Measurements from ENCODE around the gene GPR17. TPM values are rescaled to one million over a fixed set of nuclear protein-coding genes. Genes with fewer than 3 reads are reported as not detected.

The GPR17 gene
- total RNA-seq, 1 donor from 2014 or later = 0.18 TPM

GRCh38 chr2:127665267-127665893 lies 19.4 kb downstream of the GPR17 start:
- FAIRE-seq (peak; percentile 13), DNase-seq (ENCODE audit: low read depth) (no peak)
- peaks cover 9% of the 10 kb centered on the region for H3K27me3 Mint-ChIP-seq (ENCODE audit: low read depth, unreplicated experiment)
- no peak overlapping the region for H3K9ac ChIP-seq (ENCODE audit: low read length)
- no peak overlapping the region for H3K4me3 Mint-ChIP-seq (ENCODE audit: unreplicated experiment)
- H3K9me3 Mint-ChIP-seq (ENCODE audit: unreplicated experiment) = no peaks in the 10 kb centered on the region
- H3K79me2 ChIP-seq (ENCODE audit: insufficient read depth, low read length) = peaks cover 16% of the 10 kb centered on the region
- peaks cover 22% of the 10 kb centered on the region for H3K27me3 ChIP-seq (ENCODE audit: insufficient read depth, low read length)
- peaks cover 12% of the 10 kb centered on the region for H3K36me3 Mint-ChIP-seq (ENCODE audit: low read depth, unreplicated experiment)
- peaks cover 48% of the 10 kb centered on the region for H4K20me1 ChIP-seq (ENCODE audit: insufficient read depth, low read length)
- H3K4me1 ChIP-seq (ENCODE audit: insufficient read depth, low read length) = peaks cover 4% of the 10 kb centered on the region
- no peaks in the 10 kb centered on the region for H3K9me3 ChIP-seq (ENCODE audit: insufficient read depth, low read depth, low read length)
- no peak overlapping the region for H3K27ac Mint-ChIP-seq (ENCODE audit: unreplicated experiment)
- H3K36me3 ChIP-seq (ENCODE audit: insufficient read depth, low read length) = no peaks in the 10 kb centered on the region
- no peak for TF ChIP-seq EZH2 (IDR thresholded peaks at IDR 0.05; ENCODE audit: insufficient read depth, low read length)
- TF ChIP-seq CTCF (IDR thresholded peaks at IDR 0.05; ENCODE audit: insufficient read depth, low read depth, low read length) = no peak
- H3K4me1 Mint-ChIP-seq (ENCODE audit: low read depth, unreplicated experiment) = peaks cover 21% of the 10 kb centered on the region
- H3K4me3 ChIP-seq (ENCODE audit: insufficient read depth, low read depth, low read length) = no peak overlapping the region
- no peak overlapping the region for H2AFZ ChIP-seq (ENCODE audit: low read depth, low read length)
- no peak overlapping the region for H3K4me2 ChIP-seq (ENCODE audit: low read length)
- no peak overlapping the region for H3K27ac ChIP-seq (ENCODE audit: low read depth, low read length)

- peaks cover 9% of the 10 kb centered on the region for H3K36me3 Mint-ChIP-seq (ENCODE audit: low read depth, unreplicated experiment)
- Histone ChIP-seq H3K79me2 (ENCODE audit: insufficient read depth, low read length) (peaks cover 7% of the 10 kb centered on the region), H3K4me1 (ENCODE audit: insufficient read depth, low read length) (peaks cover 5% of the 10 kb centered on the region), H2AFZ (ENCODE audit: low read depth, low read length) (no peak overlapping the region), H3K27ac (ENCODE audit: low read depth, low read length) (no peak overlapping the region), H3K27me3 (ENCODE audit: insufficient read depth, low read length) (peaks cover 13% of the 10 kb centered on the region), H3K4me2 (ENCODE audit: low read length) (no peak overlapping the region), H4K20me1 (ENCODE audit: insufficient read depth, low read length) (peaks cover 32% of the 10 kb centered on the region), H3K4me3 (ENCODE audit: insufficient read depth, low read depth, low read length) (no peak overlapping the region), H3K36me3 (ENCODE audit: insufficient read depth, low read length) (no peaks in the 10 kb centered on the region), H3K9ac (ENCODE audit: low read length) (no peak overlapping the region), H3K9me3 (ENCODE audit: insufficient read depth, low read depth, low read length) (no peaks in the 10 kb centered on the region)
- no peak overlapping the region for H3K27ac Mint-ChIP-seq (ENCODE audit: unreplicated experiment)
- H3K27me3 Mint-ChIP-seq (ENCODE audit: low read depth, unreplicated experiment) = peaks cover 7% of the 10 kb centered on the region
- H3K9me3 Mint-ChIP-seq (ENCODE audit: unreplicated experiment) = no peaks in the 10 kb centered on the region
- H3K4me3 Mint-ChIP-seq (ENCODE audit: unreplicated experiment) = no peak overlapping the region
- TF ChIP-seq EZH2 (IDR thresholded peaks at IDR 0.05; ENCODE audit: insufficient read depth, low read length) = no peak
- TF ChIP-seq CTCF (IDR thresholded peaks at IDR 0.05; ENCODE audit: insufficient read depth, low read depth, low read length) = no peak
- DNase-seq (ENCODE audit: low read depth) (no peak), FAIRE-seq (no peak)
- peaks cover 15% of the 10 kb centered on the region for H3K4me1 Mint-ChIP-seq (ENCODE audit: low read depth, unreplicated experiment)
Measured at GRCh38 chr2:127669056-127669455, 23.1 kb downstream of the GPR17 start.

All from astrocyte (in vitro differentiated cells and primary cell).